Measurements from ENCODE around the gene MAP2. TPM values are rescaled to one million over a fixed set of nuclear protein-coding genes. Genes with fewer than 3 reads are reported as not detected.

The MAP2 gene
- total RNA-seq, 1 experiment from 2014 or later, result 7.4 TPM

DNA sequence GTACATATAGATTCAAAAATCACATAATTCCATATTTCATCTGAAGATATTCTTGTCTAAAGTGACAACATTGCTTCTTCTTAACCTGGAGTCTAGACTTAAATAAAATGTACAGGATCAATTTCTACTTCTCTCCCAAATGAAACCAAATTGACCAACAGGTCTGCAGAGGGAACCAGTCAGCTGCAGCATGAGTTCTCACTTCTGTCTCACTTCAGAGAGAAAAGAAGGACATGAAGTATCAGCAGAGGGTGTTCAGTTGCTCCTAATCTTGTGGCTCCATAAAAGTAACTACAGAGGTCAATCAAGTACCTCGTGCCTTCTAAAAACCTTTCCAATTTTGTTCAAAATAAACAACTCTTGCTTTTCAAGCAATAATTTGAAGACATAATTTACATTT is 47.2 kb upstream of the MAP2 start:
- intact Hi-C loops (cut with micrococcal nuclease), result no loop called here
- H3K9me2 ChIP-seq (ENCODE audit: insufficient read depth), result no peaks in the 10 kb centered on the region
- H2AFZ ChIP-seq (ENCODE audit: low read depth, low read length, poor library complexity, severe bottlenecking), result no peak overlapping the region
- H3K4me2 ChIP-seq (ENCODE audit: low read length), result no peak overlapping the region
- no TSS peak for BruUV-seq (replicated peaks)
- TF ChIP-seq TCF7L2 (IDR thresholded peaks at IDR 0.05; ENCODE audit: borderline replicate concordance, extremely low read depth, insufficient read depth, insufficient read length) (no peak), ZNF274 (IDR thresholded peaks at IDR 0.05; ENCODE audit: low read depth, low read length) (peak; percentile 65)
- ChIA-PET POLR2A (no interaction called here), RAD21 (ENCODE audit: low non-redundant PET in 1 of 2, low total read pairs in 2 of 2, uncharacterized antibody in 2 of 2, unreplicated experiment in 2 of 2) (no interaction called here), CTCF (no interaction called here)
- H3K27me3 ChIP-seq (ENCODE audit: insufficient read depth, low read length), result no peaks in the 10 kb centered on the region
- H4K20me1 ChIP-seq (ENCODE audit: insufficient read depth), result no peaks in the 10 kb centered on the region
- no peaks in the 10 kb centered on the region for H3K36me3 ChIP-seq (ENCODE audit: control insufficient read depth in 1 of 2, insufficient read depth in 2 of 2, low read length in 2 of 2)
- ATAC-seq, result no peak
- DNase-seq (ENCODE audit: low read depth, low spot score), result no peak
- H3K27ac ChIP-seq (ENCODE audit: low read depth, low read length), result no peak overlapping the region
- no peak overlapping the region for H3K4me3 ChIP-seq (replicated peaks in 1 of 2; ENCODE audit: low read depth in 1 of 2, low read length in 2 of 2)
- no peaks in the 10 kb centered on the region for H3K9me3 ChIP-seq (ENCODE audit: control insufficient read depth in 1 of 2, insufficient read depth in 1 of 2, low read depth in 1 of 2, low read length in 2 of 2)
- no peak overlapping the region for H3K9ac ChIP-seq (ENCODE audit: low read length)
- H3K79me2 ChIP-seq (ENCODE audit: insufficient read depth, low read length), result no peaks in the 10 kb centered on the region
- H3K4me1 ChIP-seq (ENCODE audit: control insufficient read depth in 1 of 2, insufficient read depth in 2 of 2, low read length in 2 of 2), result no peaks in the 10 kb centered on the region

GRCh38 chr2:209380293-209380692 is 43.6 kb upstream of the MAP2 start:
- ChIA-PET CTCF (interaction anchor here (1.4 kb wide), 1 partner anchor 44 kb away, joined by 6 read pairs; the partner anchor contains the start of gene MAP2), POLR2A (no interaction called here), RAD21 (ENCODE audit: low non-redundant PET in 1 of 2, low total read pairs in 2 of 2, uncharacterized antibody in 2 of 2, unreplicated experiment in 2 of 2) (no interaction called here)
- H3K36me3 ChIP-seq (ENCODE audit: control insufficient read depth in 1 of 2, insufficient read depth in 2 of 2, low read length in 2 of 2), result no peaks in the 10 kb centered on the region
- no peak for TF ChIP-seq CEBPB (IDR thresholded peaks at IDR 0.05; ENCODE audit: low read depth)
- no peak for TF ChIP-seq SIN3A (IDR thresholded peaks at IDR 0.05; ENCODE audit: low read depth)
- no peak for TF ChIP-seq ELF1 (IDR thresholded peaks at IDR 0.05; ENCODE audit: borderline replicate concordance, low read depth)
- TF ChIP-seq ZBTB33 (IDR thresholded peaks at IDR 0.05; ENCODE audit: extremely low read depth, insufficient replicate concordance, low read length), result no peak
- TF ChIP-seq, protein P1, sequence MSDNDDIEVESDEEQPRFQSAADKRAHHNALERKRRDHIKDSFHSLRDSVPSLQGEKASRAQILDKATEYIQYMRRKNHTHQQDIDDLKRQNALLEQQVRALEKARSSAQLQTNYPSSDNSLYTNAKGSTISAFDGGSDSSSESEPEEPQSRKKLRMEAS (IDR thresholded peaks at IDR 0.05), result no peak
- H3K9ac ChIP-seq (ENCODE audit: low read length), result no peak overlapping the region
- H3K4me2 ChIP-seq (ENCODE audit: low read length), result no peak overlapping the region
- no peaks in the 10 kb centered on the region for H3K79me2 ChIP-seq (ENCODE audit: insufficient read depth, low read length)
- H3K4me1 ChIP-seq (ENCODE audit: control insufficient read depth in 1 of 2, insufficient read depth in 2 of 2, low read length in 2 of 2), result peaks cover 9 to 15% of the 10 kb centered on the region in 2 experiments
- DNase-seq (ENCODE audit: low read depth, low spot score) (no peak), ATAC-seq (no peak)
- no peaks in the 10 kb centered on the region for H3K27me3 ChIP-seq (ENCODE audit: insufficient read depth, low read length)
- intact Hi-C loops (cut with micrococcal nuclease), result no loop called here
- no peaks in the 10 kb centered on the region for H4K20me1 ChIP-seq (ENCODE audit: insufficient read depth)
- BruUV-seq (replicated peaks), result no TSS peak
- no peak overlapping the region for H3K27ac ChIP-seq (ENCODE audit: low read depth, low read length)
- H3K4me3 ChIP-seq (replicated peaks in 1 of 2; ENCODE audit: low read depth in 1 of 2, low read length in 2 of 2), result no peak overlapping the region
- no peak overlapping the region for H2AFZ ChIP-seq (ENCODE audit: low read depth, low read length, poor library complexity, severe bottlenecking)
- H3K9me3 ChIP-seq (ENCODE audit: control insufficient read depth in 1 of 2, insufficient read depth in 1 of 2, low read depth in 1 of 2, low read length in 2 of 2), result no peaks in the 10 kb centered on the region
- no peaks in the 10 kb centered on the region for H3K9me2 ChIP-seq (ENCODE audit: insufficient read depth)
